HepG2 (cell line): ENCODE results near the gene STK32B.

Experiments
- RCOR2 ChIP-seq: IDR thresholded peaks from 2 replicates; pipeline ENCODE4 v1.6.1; 2016; ENCODE audit warnings: missing biosample characterization, missing genetic modification reagents
- TF ChIP-seq, protein P1 (sequence below): sonication (generic); formaldehyde crosslinking; IDR thresholded peaks from 2 replicates; pipeline ENCODE4 v1.5.0; 2020; ENCODE audit warnings: mild to moderate bottlenecking, missing genetic modification reagents, moderate library complexity

DNA sequence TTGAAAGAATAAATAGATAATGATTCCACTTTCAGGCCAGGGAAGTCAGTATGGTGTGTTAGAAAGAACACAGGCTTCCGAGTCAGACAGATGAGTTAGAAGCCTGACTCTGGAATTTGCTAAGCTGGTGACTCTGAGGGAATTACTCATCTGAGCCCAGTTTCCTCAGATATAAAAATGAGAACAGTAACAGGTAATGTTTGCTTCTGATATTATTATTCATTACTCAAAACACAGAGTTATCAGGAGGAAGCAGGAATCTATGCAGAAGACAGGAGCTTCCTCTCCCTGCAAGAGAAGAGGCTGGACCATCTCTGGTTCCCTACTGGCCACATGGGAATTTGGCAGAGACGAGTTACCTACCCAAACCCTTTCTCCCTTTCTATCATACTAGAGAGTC lies 494.0 kb downstream of the STK32B start:
- no peak for TF ChIP-seq RCOR2 (CRISPR knock-in tag)
- TF ChIP-seq, protein P1, sequence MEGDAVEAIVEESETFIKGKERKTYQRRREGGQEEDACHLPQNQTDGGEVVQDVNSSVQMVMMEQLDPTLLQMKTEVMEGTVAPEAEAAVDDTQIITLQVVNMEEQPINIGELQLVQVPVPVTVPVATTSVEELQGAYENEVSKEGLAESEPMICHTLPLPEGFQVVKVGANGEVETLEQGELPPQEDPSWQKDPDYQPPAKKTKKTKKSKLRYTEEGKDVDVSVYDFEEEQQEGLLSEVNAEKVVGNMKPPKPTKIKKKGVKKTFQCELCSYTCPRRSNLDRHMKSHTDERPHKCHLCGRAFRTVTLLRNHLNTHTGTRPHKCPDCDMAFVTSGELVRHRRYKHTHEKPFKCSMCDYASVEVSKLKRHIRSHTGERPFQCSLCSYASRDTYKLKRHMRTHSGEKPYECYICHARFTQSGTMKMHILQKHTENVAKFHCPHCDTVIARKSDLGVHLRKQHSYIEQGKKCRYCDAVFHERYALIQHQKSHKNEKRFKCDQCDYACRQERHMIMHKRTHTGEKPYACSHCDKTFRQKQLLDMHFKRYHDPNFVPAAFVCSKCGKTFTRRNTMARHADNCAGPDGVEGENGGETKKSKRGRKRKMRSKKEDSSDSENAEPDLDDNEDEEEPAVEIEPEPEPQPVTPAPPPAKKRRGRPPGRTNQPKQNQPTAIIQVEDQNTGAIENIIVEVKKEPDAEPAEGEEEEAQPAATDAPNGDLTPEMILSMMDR: no peak
